Measurements from ENCODE around the gene MSLN.
A peak's percentile ranks its signal among the peaks of the same experiment; 100 is the strongest.
"Not testable (repeated sequence)": the region's sequence is repeated elsewhere in the genome, so short reads cannot be mapped to it uniquely, and the experiment has no call there.

The MSLN gene

GRCh38 chr16:735982-736453 is 24.5 kb upstream of the MSLN start:
- DNase-seq: no peak

GRCh38 chr16:736936-737481 is 23.5 kb upstream of the MSLN start:
- DNase-seq: no peak

GRCh38 chr16:739560-740458 is 20.7 kb upstream of the MSLN start:
- no peak for DNase-seq

GRCh38 chr16:740459-740763 is 20.1 kb upstream of the MSLN start:
- no peak for DNase-seq

GRCh38 chr16:740764-741505 is 19.6 kb upstream of the MSLN start, which contains the start of gene CIAO3:
CIAO3 (minus strand) TSS chr16:740997; CDS start chr16:740985, 12 bp downstream.
- DNase-seq: peak; percentile 89

- DNase-seq: no peak
These were observed 18.4 kb upstream of the MSLN start for GRCh38 chr16:741986-742629.

- DNase-seq: not testable (repeated sequence)
These were observed 17.6 kb upstream of the MSLN start for GRCh38 chr16:742894-743293.

GRCh38 chr16:743794-744500 is 16.6 kb upstream of the MSLN start:
- no peak for DNase-seq

GRCh38 chr16:745739-746138 is 14.8 kb upstream of the MSLN start:
- no peak for DNase-seq

GRCh38 chr16:746637-747036 is 13.9 kb upstream of the MSLN start:
- no peak for DNase-seq

GRCh38 chr16:747978-748746 is 12.4 kb upstream of the MSLN start:
- no peak for DNase-seq

- DNase-seq: no peak
These were observed 11.5 kb upstream of the MSLN start for GRCh38 chr16:749010-749409.

GRCh38 chr16:750485-750884 is 10.0 kb upstream of the MSLN start:
- DNase-seq: no peak

GRCh38 chr16:751152-752006 is 9.2 kb upstream of the MSLN start:
- no peak for DNase-seq

GRCh38 chr16:752007-752312 is 8.6 kb upstream of the MSLN start:
- DNase-seq: no peak

- not testable (repeated sequence) for DNase-seq
These were observed 6.4 kb upstream of the MSLN start for GRCh38 chr16:754121-754607.

- no peak for DNase-seq
These were observed 5.9 kb upstream of the MSLN start for GRCh38 chr16:754656-755055.

- DNase-seq: no peak
These were observed 4.1 kb upstream of the MSLN start for GRCh38 chr16:756428-756827.

GRCh38 chr16:759110-759910 is 1.2 kb upstream of the MSLN start:
- DNase-seq: no peak

- no peak for DNase-seq
These were observed 469 bp upstream of the MSLN start for GRCh38 chr16:760065-760464.
